K562 (cell line): ENCODE results near the gene TMEM95.

Experiments used
- BRCA1 ChIP-seq, 2 experiments: fragments of 450-650 bp in 1 of 2; sonication (generic) in 1 of 2; formaldehyde crosslinking in 1 of 2; IDR thresholded peaks; 2 replicates each; pipeline versions ENCODE4 v1.5.0 to v1.6.1; 2017 to 2020; ENCODE audit warnings: mild to moderate bottlenecking in 1 of 2, missing genetic modification reagents in 1 of 2
- CHD4 ChIP-seq: fragments of 200-600 bp; sonication (generic); IDR thresholded peaks from 3 replicates; pipeline ENCODE4 v1.6.1; 2012; ENCODE audit warnings: low read depth, mild to moderate bottlenecking, mixed read lengths, low read length, inconsistent platforms; ENCODE audit not compliant: insufficient read depth, insufficient replicate concordance, poor library complexity, severe bottlenecking
- CTCF ChIP-seq, 3 experiments: IDR thresholded peaks in 2 of 3; conservative IDR thresholded peaks in 1 of 3; 2 replicates each; pipeline ENCODE4 v1.5.1; 2011 to 2012; ENCODE audit warnings: low read length in 3 of 3, mild to moderate bottlenecking in 3 of 3, control low read depth in 2 of 3, improper control_type of control experiment in 1 of 3, inconsistent platforms in 1 of 3, low read depth in 1 of 3, mixed read lengths in 1 of 3, moderate library complexity in 1 of 3; ENCODE audit not compliant: insufficient read depth in 2 of 3
- E2F6 ChIP-seq, 2 experiments: IDR thresholded peaks; 2 replicates each; pipeline ENCODE4 v1.6.1; 2011; ENCODE audit warnings: borderline replicate concordance in 1 of 2, control low read depth in 1 of 2, low read depth in 1 of 2, low read length in 1 of 2, mild to moderate bottlenecking in 1 of 2, mixed read lengths in 1 of 2, moderate library complexity in 1 of 2; ENCODE audit not compliant: insufficient read depth in 1 of 2, insufficient read length in 1 of 2, poor library complexity in 1 of 2, severe bottlenecking in 1 of 2; ENCODE audit errors: extremely low read depth in 1 of 2
- FOSL1 ChIP-seq: fragments of 200-800 bp; sonication (Bioruptor generic); conservative IDR thresholded peaks from 2 replicates; pipeline ENCODE4 v1.6.1; 2016; ENCODE audit warnings: missing genetic modification characterization, missing compliant biosample characterization
- NFIC ChIP-seq: fragments of 450-650 bp; IDR thresholded peaks from 2 replicates; pipeline ENCODE4 v1.6.1; 2017; ENCODE audit warnings: mild to moderate bottlenecking, inconsistent platforms
- PREB ChIP-seq: sonication (generic); formaldehyde crosslinking; IDR thresholded peaks from 2 replicates; pipeline ENCODE4 v1.8.1; 2023; ENCODE audit warnings: mild to moderate bottlenecking, missing genetic modification reagents
- RNF2 ChIP-seq: sonication (generic); IDR thresholded peaks from 2 replicates; pipeline ENCODE4 v1.6.1; 2016
- TGIF2 ChIP-seq: sonication (generic); formaldehyde crosslinking; IDR thresholded peaks from 2 replicates; pipeline ENCODE4 v1.8.1; 2022; ENCODE audit warnings: mild to moderate bottlenecking, missing genetic modification reagents, moderate library complexity

- no peak for TF ChIP-seq PREB (CRISPR knock-in tag)
- TF ChIP-seq NFIC = no peak
- TF ChIP-seq BRCA1 (IDR thresholded peaks at IDR 0.05) = no peak
- no peak for TF ChIP-seq BRCA1 (CRISPR knock-in tag; IDR thresholded peaks at IDR 0.05)
- TF ChIP-seq CTCF (IDR thresholded peaks at IDR 0.05 in 2 of 3, conservative IDR thresholded peaks at IDR 0.05 in 1 of 3; ENCODE audit: insufficient read depth in 2 of 3, low read depth in 1 of 3, low read length in 3 of 3) = no peak
- no peak for TF ChIP-seq RNF2
- no peak for TF ChIP-seq FOSL1 (tag)
- no peak for TF ChIP-seq E2F6 (IDR thresholded peaks at IDR 0.05; ENCODE audit: borderline replicate concordance in 1 of 2, extremely low read depth in 1 of 2, insufficient read depth in 1 of 2, insufficient read length in 1 of 2, low read depth in 1 of 2, low read length in 1 of 2, poor library complexity in 1 of 2, severe bottlenecking in 1 of 2)
- no peak for TF ChIP-seq CHD4
- TF ChIP-seq TGIF2 (CRISPR knock-in tag) = no peak
These were observed 27.5 kb upstream of the TMEM95 start for GRCh38 chr17:7327501-7327900.
